ENCODE data around the gene PYGL.

- TF ChIP-seq CTCF (conservative IDR thresholded peaks at IDR 0.05; ENCODE audit: low read depth in 2 of 2) (no peak), REST (IDR thresholded peaks at IDR 0.05; ENCODE audit: unreplicated experiment) (no peak), EZH2 (IDR thresholded peaks at IDR 0.05; ENCODE audit: low read depth, unreplicated experiment) (no peak), POLR2AphosphoS5 (IDR thresholded peaks at IDR 0.05; ENCODE audit: low read depth) (no peak), EZH2phosphoT487 (IDR thresholded peaks at IDR 0.05; ENCODE audit: unreplicated experiment) (no peak), ZNF331 (CRISPR knock-in tag; IDR thresholded peaks at IDR 0.05; ENCODE audit: low read depth) (no peak), ZNF114 (CRISPR knock-in tag; IDR thresholded peaks at IDR 0.05) (no peak), ZNF462 (CRISPR knock-in tag; IDR thresholded peaks at IDR 0.05) (no peak), ETS1 (IDR thresholded peaks at IDR 0.05) (no peak), CREB1 (CRISPR knock-in tag; IDR thresholded peaks at IDR 0.05; ENCODE audit: low read depth) (no peak), JUNB (IDR thresholded peaks at IDR 0.05; ENCODE audit: unreplicated experiment) (no peak), NANOG (IDR thresholded peaks at IDR 0.05; ENCODE audit: borderline replicate concordance) (no peak)
Observed at GRCh38 chr14:50856660-50857059, 87.6 kb downstream of the PYGL start.

All from GM23338 (cell line).